Measurements from ENCODE around the gene SAFB. TPM values are rescaled to one million over a fixed set of nuclear protein-coding genes. Genes with fewer than 3 reads are reported as not detected.

The SAFB gene
- total RNA-seq, 1 experiment from 2014 or later, result 83.0 TPM

DNA sequence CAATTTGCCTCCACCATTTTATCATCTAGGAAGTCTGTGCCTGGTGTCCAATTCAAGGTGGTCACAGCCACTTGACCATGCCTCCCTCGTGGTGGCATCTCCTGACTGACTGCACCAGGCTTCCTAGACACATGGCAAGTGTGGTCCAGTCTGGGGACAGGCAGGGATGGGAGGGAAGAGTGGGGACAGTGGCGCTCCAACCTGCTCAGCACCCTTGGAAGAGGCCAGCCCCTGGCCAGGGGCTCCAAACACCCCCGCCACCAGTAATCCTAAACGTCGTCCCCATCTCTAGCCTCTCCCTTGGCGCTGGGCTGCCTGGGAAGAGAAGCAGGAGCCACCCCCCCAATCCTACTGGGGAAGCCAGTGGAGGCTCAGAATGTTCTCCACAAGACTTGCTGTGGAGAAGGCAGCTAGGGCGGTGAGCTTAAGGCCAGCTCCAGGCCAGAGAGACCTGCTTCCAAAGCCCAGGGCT is 69.9 kb downstream of the SAFB start:
- POLR2A ChIA-PET, result interaction anchor here (0.6 kb wide), 1 partner anchor 109 kb away, joined by 6 read pairs; no protein-coding TSS in a partner anchor

DNA sequence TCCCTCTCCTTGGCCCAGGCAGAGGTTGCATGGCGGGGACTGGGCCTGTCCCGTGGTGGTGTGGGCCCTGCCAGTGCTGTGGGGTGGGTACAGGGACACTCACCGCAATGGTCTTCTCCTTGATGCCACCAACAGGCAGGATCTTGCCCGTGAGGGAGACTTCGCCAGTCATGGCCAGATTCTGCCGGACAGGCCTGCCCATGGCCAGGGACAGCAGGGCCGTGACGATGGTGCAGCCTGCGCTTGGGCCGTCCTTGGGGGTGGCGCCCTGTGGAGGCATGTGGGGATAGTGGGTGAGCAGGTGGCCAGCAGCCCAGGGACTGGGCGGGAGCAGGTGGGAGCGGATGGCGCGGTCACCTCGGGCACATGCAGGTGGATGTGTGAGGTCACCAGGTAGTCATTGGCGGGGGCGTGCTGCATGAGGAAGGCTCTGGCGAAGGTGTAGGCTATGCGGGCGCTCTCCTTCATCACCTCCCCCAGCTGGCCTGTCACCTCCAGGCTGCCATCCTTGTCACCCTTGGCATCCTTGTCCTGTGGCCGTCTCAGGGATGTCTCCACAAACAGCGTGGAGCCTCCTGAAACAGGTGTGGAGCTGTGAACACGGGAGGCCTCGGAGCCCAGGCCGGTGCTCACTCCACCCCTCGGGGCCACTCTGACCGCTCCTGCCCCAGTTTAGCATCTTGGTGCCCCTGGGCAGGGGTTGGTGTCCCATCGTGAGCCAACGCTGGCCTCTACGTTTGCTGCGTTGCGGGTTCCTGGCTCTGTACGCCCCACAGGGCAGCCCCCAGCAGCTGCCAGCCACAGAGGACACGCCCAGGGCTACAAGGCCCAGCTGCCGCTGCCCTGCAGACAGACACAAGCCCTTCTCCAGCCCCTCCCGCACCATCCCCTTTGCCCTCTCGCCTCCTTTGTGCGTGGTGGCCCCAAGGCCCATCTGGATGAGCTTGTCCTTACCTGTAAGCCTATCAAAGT is 70.6 kb downstream of the SAFB start:
- Histone ChIP-seq H3K4me3 (ENCODE audit: low read depth in 2 of 2, low read length in 2 of 2) (no peak overlapping the region), H3K4me1 (ENCODE audit: control insufficient read depth, insufficient read depth, low read length) (peaks cover 12% of the 10 kb centered on the region), H3K27me3 (ENCODE audit: control insufficient read depth, insufficient read depth, low read length) (no peaks in the 10 kb centered on the region), H3K9me3 (ENCODE audit: control insufficient read depth, insufficient read depth, low read depth, low read length) (no peaks in the 10 kb centered on the region), H3K36me3 (ENCODE audit: control insufficient read depth, insufficient read depth, low read length) (peaks cover 7% of the 10 kb centered on the region; the same call in 1 of the 2 replicates), H3K27ac (ENCODE audit: low read length) (peak overlapping the region; percentile 90; the same call in 1 of the 2 replicates)
- TSS peak; percentile 61 for BruUV-seq (replicated peaks)
- intact Hi-C loops (cut with micrococcal nuclease; ENCODE audit: unreplicated experiment) (loop anchor here (10.0 kb wide), 1 partner anchor 101 kb away; the partner anchor contains the start of gene DUS3L), in situ Hi-C loops (cut with HindIII; ENCODE audit: low pct_unique_long_range_greater_than_20kb, low sequenced_read_pairs) (no loop called here)
- ChIA-PET POLR2A (interaction anchor here (0.6 kb wide), 1 partner anchor 109 kb away, joined by 6 read pairs; no protein-coding TSS in a partner anchor), CTCF (no interaction called here)
- DNase-seq (ENCODE audit: low read depth, low spot score), result no peak
- peak; percentile 5; the same call in 1 of the 2 replicates for ATAC-seq
- TF ChIP-seq POLR2AphosphoS5 (IDR thresholded peaks at IDR 0.05; ENCODE audit: low read depth, low read length), result peak; percentile 60
- TF ChIP-seq SIN3A (IDR thresholded peaks at IDR 0.05; ENCODE audit: borderline replicate concordance, insufficient read depth, low read depth, low read length), result no peak
- TF ChIP-seq, protein P1, sequence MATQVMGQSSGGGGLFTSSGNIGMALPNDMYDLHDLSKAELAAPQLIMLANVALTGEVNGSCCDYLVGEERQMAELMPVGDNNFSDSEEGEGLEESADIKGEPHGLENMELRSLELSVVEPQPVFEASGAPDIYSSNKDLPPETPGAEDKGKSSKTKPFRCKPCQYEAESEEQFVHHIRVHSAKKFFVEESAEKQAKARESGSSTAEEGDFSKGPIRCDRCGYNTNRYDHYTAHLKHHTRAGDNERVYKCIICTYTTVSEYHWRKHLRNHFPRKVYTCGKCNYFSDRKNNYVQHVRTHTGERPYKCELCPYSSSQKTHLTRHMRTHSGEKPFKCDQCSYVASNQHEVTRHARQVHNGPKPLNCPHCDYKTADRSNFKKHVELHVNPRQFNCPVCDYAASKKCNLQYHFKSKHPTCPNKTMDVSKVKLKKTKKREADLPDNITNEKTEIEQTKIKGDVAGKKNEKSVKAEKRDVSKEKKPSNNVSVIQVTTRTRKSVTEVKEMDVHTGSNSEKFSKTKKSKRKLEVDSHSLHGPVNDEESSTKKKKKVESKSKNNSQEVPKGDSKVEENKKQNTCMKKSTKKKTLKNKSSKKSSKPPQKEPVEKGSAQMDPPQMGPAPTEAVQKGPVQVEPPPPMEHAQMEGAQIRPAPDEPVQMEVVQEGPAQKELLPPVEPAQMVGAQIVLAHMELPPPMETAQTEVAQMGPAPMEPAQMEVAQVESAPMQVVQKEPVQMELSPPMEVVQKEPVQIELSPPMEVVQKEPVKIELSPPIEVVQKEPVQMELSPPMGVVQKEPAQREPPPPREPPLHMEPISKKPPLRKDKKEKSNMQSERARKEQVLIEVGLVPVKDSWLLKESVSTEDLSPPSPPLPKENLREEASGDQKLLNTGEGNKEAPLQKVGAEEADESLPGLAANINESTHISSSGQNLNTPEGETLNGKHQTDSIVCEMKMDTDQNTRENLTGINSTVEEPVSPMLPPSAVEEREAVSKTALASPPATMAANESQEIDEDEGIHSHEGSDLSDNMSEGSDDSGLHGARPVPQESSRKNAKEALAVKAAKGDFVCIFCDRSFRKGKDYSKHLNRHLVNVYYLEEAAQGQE (IDR thresholded peaks at IDR 0.05; ENCODE audit: insufficient read depth in 1 of 2, low read depth in 2 of 2, low read length in 1 of 2), result no peak

More for the DNA sequence above, 69.9 kb downstream of the SAFB start:
- DNase-seq (ENCODE audit: low read depth, low spot score), result no peak
- CTCF ChIA-PET, result no interaction called here
- Histone ChIP-seq H3K27me3 (ENCODE audit: control insufficient read depth, insufficient read depth, low read length) (no peaks in the 10 kb centered on the region), H3K4me1 (ENCODE audit: control insufficient read depth, insufficient read depth, low read length) (peaks cover 12% of the 10 kb centered on the region), H3K27ac (ENCODE audit: low read length) (peak overlapping the region; percentile 90), H3K36me3 (ENCODE audit: control insufficient read depth, insufficient read depth, low read length) (peaks cover 7% of the 10 kb centered on the region; the same call in 1 of the 2 replicates), H3K4me3 (ENCODE audit: low read depth in 2 of 2, low read length in 2 of 2) (peak overlapping the region in 1 of 2 experiments; percentile 82; a peak in 1 of 4 replicates), H3K9me3 (ENCODE audit: control insufficient read depth, insufficient read depth, low read depth, low read length) (no peaks in the 10 kb centered on the region)
- in situ Hi-C loops (cut with HindIII; ENCODE audit: low pct_unique_long_range_greater_than_20kb, low sequenced_read_pairs), result no loop called here
- intact Hi-C loops (cut with micrococcal nuclease; ENCODE audit: unreplicated experiment), result loop anchor here (10.0 kb wide), 1 partner anchor 102 kb away; the partner anchor contains the start of gene DUS3L
- peak; percentile 0; the same call in 1 of the 2 replicates for ATAC-seq
- TF ChIP-seq CTCF (IDR thresholded peaks at IDR 0.05) (no peak), TCF7L2 (IDR thresholded peaks at IDR 0.05; ENCODE audit: low read depth, low read length) (no peak), SIN3A (IDR thresholded peaks at IDR 0.05; ENCODE audit: borderline replicate concordance, insufficient read depth, low read depth, low read length) (no peak), POLR2AphosphoS5 (IDR thresholded peaks at IDR 0.05; ENCODE audit: low read depth, low read length) (no peak)
- TF ChIP-seq, protein P1 (IDR thresholded peaks at IDR 0.05; ENCODE audit: insufficient read depth in 1 of 2, low read depth in 2 of 2, low read length in 1 of 2), result no peak
- BruUV-seq (replicated peaks), result no TSS peak

Data from Panc1 (cell line).